ENCODE data around the gene TACC2.
"Not testable (repeated sequence)": the region's sequence is repeated elsewhere in the genome, so short reads cannot be mapped to it uniquely, and the experiment has no call there.

Gene TACC2

GRCh38 chr10:121981346-121981745 is 7.6 kb upstream of the TACC2 start:
- DNase-seq, result no peak

GRCh38 chr10:121983852-121984251 is 5.1 kb upstream of the TACC2 start:
- no peak for DNase-seq

GRCh38 chr10:121984463-121984862 is 4.5 kb upstream of the TACC2 start:
- DNase-seq, result no peak

GRCh38 chr10:121990015-121990677 is 1.2 kb downstream of the TACC2 start:
- DNase-seq, result no peak

- not testable (repeated sequence) for DNase-seq
Observed at GRCh38 chr10:121991727-121992126, 2.8 kb downstream of the TACC2 start.

GRCh38 chr10:121994429-121994941 is 5.5 kb downstream of the TACC2 start:
- DNase-seq, result no peak

- no peak for DNase-seq
Observed at GRCh38 chr10:121998462-121998861, 9.5 kb downstream of the TACC2 start.

- no peak for DNase-seq
Observed at GRCh38 chr10:121999301-121999700, 10.3 kb downstream of the TACC2 start.

GRCh38 chr10:122001698-122002097 is 12.7 kb downstream of the TACC2 start:
- DNase-seq, result no peak

GRCh38 chr10:122007415-122007814 is 18.5 kb downstream of the TACC2 start:
- DNase-seq, result no peak

GRCh38 chr10:122010405-122011050 is 21.6 kb downstream of the TACC2 start:
- DNase-seq, result no peak

GRCh38 chr10:122012731-122013130 is 23.8 kb downstream of the TACC2 start:
- DNase-seq, result no peak

- DNase-seq, result no peak
Observed at GRCh38 chr10:122013311-122013780, 24.4 kb downstream of the TACC2 start.

GRCh38 chr10:122014652-122015248 is 25.8 kb downstream of the TACC2 start:
- DNase-seq, result no peak

GRCh38 chr10:122017926-122018325 is 29.0 kb downstream of the TACC2 start:
- DNase-seq, result not testable (repeated sequence)

- DNase-seq, result no peak
Observed at GRCh38 chr10:122018491-122018890, 29.5 kb downstream of the TACC2 start.

GRCh38 chr10:122018951-122019413 is 30.0 kb downstream of the TACC2 start:
- no peak for DNase-seq

GRCh38 chr10:122019414-122019975 is 30.5 kb downstream of the TACC2 start:
- no peak for DNase-seq

GRCh38 chr10:122020226-122020625 is 31.3 kb downstream of the TACC2 start:
- DNase-seq, result no peak

- DNase-seq, result no peak
Observed at GRCh38 chr10:122021379-122021778, 32.4 kb downstream of the TACC2 start.

GRCh38 chr10:122021828-122022227 is 32.9 kb downstream of the TACC2 start:
- DNase-seq, result no peak

- DNase-seq, result no peak
Observed at GRCh38 chr10:122022276-122022675, 33.3 kb downstream of the TACC2 start.

GRCh38 chr10:122023257-122023656 is 34.3 kb downstream of the TACC2 start:
- not testable (repeated sequence) for DNase-seq
